ENCODE measurements around the gene FBP1.

Gene FBP1

GRCh38 chr9:94666364-94667099 lies 27.2 kb upstream of the FBP1 start:
- TF ChIP-seq CTCF (IDR thresholded peaks at IDR 0.05; ENCODE audit: insufficient read depth, missing control alignments) = no peak
- no peak for DNase-seq (ENCODE audit: insufficient read length, low spot score)
- no peak for FAIRE-seq

GRCh38 chr9:94665613-94666012 lies 26.3 kb upstream of the FBP1 start:
- no peak for TF ChIP-seq CTCF (IDR thresholded peaks at IDR 0.05; ENCODE audit: insufficient read depth, missing control alignments)
- FAIRE-seq = no peak
- DNase-seq (ENCODE audit: insufficient read length, low spot score) = no peak

GRCh38 chr9:94664801-94665200 lies 25.5 kb upstream of the FBP1 start:
- TF ChIP-seq CTCF (IDR thresholded peaks at IDR 0.05; ENCODE audit: insufficient read depth, missing control alignments) = no peak
- FAIRE-seq (no peak), DNase-seq (ENCODE audit: insufficient read length, low spot score) (no peak)

- TF ChIP-seq CTCF (IDR thresholded peaks at IDR 0.05; ENCODE audit: insufficient read depth, missing control alignments) = no peak
- FAIRE-seq = no peak
- DNase-seq (ENCODE audit: insufficient read length, low spot score) = no peak
Measured at GRCh38 chr9:94663640-94664039, 24.3 kb upstream of the FBP1 start.

GRCh38 chr9:94663140-94663539 lies 23.8 kb upstream of the FBP1 start:
- DNase-seq (ENCODE audit: insufficient read length, low spot score) = no peak
- TF ChIP-seq CTCF (IDR thresholded peaks at IDR 0.05; ENCODE audit: insufficient read depth, missing control alignments) = no peak
- no peak for FAIRE-seq

GRCh38 chr9:94657021-94657725 lies 17.9 kb upstream of the FBP1 start:
- TF ChIP-seq CTCF (IDR thresholded peaks at IDR 0.05; ENCODE audit: insufficient read depth, missing control alignments) = no peak
- no peak for FAIRE-seq
- no peak for DNase-seq (ENCODE audit: insufficient read length, low spot score)

GRCh38 chr9:94656200-94656599 lies 16.9 kb upstream of the FBP1 start:
- no peak for DNase-seq (ENCODE audit: insufficient read length, low spot score)
- FAIRE-seq = no peak
- no peak for TF ChIP-seq CTCF (IDR thresholded peaks at IDR 0.05; ENCODE audit: insufficient read depth, missing control alignments)

Data from D721Med (cell line).